ENCODE measurements around the gene PDE6B. TPM values are rescaled to one million over a fixed set of nuclear protein-coding genes. Genes with fewer than 3 reads are reported as not detected.

Gene PDE6B
- total RNA-seq, 2 donors from 2014 or later = 14.0 to 18.9 TPM

DNA sequence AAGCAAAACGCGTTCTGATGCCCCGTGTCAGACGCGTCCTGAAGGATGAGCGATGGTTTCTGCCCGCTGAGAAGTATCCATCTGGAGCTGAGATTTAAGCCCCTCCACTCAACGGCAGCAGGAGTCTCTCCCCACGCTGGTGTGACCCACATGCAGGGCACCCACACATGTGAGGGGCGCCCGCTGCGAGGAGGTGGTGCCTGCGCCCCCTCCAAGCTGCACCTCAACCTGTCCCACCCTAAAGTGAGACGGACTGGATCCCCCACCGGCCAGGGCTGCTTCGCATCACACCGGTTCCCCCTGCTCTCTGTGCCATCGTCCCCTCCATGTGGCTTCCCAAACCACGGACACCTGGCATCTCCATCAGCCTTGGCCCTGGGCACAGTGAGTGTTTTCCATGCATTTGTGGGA, 4.5 kb upstream of the PDE6B start:
- DNase-seq (no peak), ATAC-seq (replicated peaks in 1 of 2) (no peak)
- peaks cover 20% of the 10 kb centered on the region for H3K27me3 Mint-ChIP-seq (ENCODE audit: low read depth)
- no peaks in the 10 kb centered on the region for H3K36me3 Mint-ChIP-seq (ENCODE audit: insufficient read depth in 2 of 2)
- H3K4me1 Mint-ChIP-seq (ENCODE audit: low read depth) = no peaks in the 10 kb centered on the region
- H3K27ac Mint-ChIP-seq = no peak overlapping the region
- no peaks in the 10 kb centered on the region for H3K9me3 Mint-ChIP-seq
- H3K4me3 Mint-ChIP-seq = no peak overlapping the region

DNA sequence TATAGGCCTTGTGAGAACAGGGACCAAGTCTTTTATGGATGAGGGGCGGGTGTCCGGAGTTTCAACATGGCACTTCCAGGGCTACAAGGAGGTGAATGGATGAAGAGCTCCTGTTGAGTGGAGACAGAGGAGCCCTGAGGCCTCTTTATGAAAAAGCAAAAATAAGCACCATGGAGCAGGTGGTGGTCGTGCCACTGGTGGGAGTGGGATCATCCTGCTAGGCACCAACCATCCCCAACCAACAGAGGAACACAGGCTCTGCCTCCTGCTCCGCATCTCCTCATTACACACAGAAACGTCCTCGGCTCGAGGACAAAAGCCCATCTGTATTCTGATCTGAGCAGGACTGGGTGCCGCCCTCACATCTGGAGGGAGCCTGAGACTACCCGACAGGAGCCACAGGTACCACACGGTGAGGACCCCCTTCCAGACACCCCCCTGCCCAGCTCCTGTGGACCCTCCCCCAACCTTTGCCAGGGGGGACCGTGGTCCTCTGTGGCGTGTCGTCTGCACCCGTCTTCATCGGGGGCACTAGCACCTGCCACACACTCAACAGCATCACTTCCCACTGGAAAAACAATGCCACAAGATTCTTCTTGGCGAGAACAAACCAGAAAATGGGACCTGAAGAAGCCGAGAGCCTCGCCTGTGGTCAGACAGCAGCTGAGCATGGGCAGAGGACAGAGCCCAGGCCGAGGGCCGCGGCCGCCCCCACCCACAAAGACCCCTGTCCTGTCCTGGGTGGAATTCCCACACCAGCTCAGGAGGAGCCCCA, 3.9 kb upstream of the PDE6B start:
- no peak overlapping the region for H3K27ac Mint-ChIP-seq
- DNase-seq (no peak), ATAC-seq (replicated peaks in 1 of 2) (no peak)
- H3K9me3 Mint-ChIP-seq = no peaks in the 10 kb centered on the region
- H3K27me3 Mint-ChIP-seq (ENCODE audit: low read depth) = peaks cover 14% of the 10 kb centered on the region
- no peaks in the 10 kb centered on the region for H3K4me1 Mint-ChIP-seq (ENCODE audit: low read depth)
- no peaks in the 10 kb centered on the region for H3K36me3 Mint-ChIP-seq (ENCODE audit: insufficient read depth in 2 of 2)
- no peak overlapping the region for H3K4me3 Mint-ChIP-seq

DNA sequence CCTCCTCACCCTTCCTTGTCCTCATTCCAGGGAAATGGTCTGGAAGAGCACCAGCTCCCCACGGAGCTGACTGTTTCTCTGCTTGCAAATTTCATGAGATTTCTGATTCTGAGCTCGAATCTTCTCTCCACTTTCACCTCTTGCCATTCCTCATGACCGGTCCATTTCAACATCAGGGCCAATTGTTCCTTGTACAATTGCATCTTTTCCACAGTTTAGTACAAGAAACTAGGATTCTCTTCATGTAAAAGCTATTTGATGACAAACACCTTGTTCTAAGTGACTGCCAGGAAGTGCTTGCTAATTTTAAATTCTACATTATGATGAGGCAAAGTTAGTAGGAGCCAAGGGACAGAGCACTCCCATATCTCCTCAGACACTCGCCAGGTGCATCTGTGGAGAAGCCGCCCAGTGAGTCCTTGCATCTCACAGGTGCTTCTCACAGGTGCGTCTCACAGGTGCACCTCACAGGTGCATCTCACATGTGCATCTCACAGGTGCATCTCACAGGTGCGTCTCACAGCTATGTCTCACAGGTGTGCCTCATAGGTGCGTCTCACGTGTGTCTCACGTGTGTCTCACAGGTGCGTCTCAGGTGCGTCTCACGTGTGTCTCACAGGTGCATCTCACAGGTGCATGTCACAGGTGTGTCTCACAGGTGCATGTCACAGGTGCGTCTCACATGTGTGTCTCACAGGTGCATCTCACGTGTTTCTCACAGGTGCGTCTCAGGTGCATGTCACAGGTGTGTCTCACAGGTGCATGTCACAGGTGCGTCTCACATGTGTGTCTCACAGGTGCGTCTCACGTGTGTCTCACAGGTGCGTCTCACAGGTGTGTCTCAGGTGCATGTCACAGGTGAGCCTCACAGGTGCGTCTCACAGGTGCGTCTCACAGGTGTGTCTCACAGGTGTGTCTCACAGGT, 3.0 kb upstream of the PDE6B start:
- ATAC-seq (replicated peaks in 1 of 2) (no peak), DNase-seq (no peak)
- Mint-ChIP-seq H3K27me3 (ENCODE audit: low read depth) (peaks cover 13% of the 10 kb centered on the region), H3K9me3 (no peaks in the 10 kb centered on the region), H3K27ac (no peak overlapping the region), H3K4me3 (no peak overlapping the region), H3K36me3 (ENCODE audit: insufficient read depth in 2 of 2) (no peaks in the 10 kb centered on the region), H3K4me1 (ENCODE audit: low read depth) (no peaks in the 10 kb centered on the region)

DNA sequence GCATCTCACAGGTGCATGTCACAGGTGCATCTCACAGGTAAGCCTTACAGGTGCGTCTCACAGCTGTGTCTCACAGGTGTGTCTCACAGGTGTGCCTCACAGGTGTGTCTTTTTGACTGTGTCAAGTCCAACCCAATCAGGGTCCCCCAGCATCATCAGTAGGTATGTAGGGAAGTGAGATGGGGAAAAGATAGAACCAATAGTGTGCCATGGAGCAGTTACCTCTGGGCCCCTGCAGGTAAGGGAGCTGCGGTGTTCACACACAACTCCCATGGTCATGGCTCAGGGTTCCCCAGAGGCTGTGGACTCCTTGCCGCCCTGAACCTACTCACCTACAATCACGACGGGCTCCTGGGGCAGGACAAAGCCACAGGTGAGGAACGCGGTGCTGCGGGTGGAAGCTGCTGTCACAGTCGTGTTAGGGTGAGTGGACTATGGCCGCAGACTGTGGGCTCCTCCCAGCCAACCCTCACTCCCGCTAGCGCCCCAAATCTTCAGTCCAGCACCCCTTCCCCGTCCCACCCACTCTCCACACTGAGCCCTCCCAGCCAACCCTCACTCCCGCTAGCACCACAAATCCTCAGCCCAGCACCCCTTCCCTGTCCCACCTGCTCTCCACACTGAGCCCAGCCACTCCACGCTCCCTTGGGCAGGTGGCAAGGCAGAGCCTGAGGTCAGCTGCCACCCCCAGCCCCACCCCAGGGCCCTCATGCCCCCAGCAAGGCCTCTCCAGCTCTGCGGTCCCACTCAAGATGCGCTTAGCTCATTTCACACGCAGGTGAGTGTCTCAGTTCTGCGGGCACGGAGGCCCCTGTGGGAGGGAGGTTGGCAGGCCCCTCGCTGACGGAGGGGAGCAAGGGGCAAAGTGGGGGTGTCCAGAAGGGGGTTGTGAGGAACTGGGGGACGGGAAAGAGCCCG, 2.1 kb upstream of the PDE6B start:
- Mint-ChIP-seq H3K9me3 (no peaks in the 10 kb centered on the region), H3K4me3 (no peak overlapping the region), H3K36me3 (ENCODE audit: insufficient read depth in 2 of 2) (no peaks in the 10 kb centered on the region), H3K27me3 (ENCODE audit: low read depth) (peaks cover 5% of the 10 kb centered on the region), H3K4me1 (ENCODE audit: low read depth) (no peaks in the 10 kb centered on the region), H3K27ac (no peak overlapping the region)
- no peak for DNase-seq
- no peak for ATAC-seq (replicated peaks in 1 of 2)

DNA sequence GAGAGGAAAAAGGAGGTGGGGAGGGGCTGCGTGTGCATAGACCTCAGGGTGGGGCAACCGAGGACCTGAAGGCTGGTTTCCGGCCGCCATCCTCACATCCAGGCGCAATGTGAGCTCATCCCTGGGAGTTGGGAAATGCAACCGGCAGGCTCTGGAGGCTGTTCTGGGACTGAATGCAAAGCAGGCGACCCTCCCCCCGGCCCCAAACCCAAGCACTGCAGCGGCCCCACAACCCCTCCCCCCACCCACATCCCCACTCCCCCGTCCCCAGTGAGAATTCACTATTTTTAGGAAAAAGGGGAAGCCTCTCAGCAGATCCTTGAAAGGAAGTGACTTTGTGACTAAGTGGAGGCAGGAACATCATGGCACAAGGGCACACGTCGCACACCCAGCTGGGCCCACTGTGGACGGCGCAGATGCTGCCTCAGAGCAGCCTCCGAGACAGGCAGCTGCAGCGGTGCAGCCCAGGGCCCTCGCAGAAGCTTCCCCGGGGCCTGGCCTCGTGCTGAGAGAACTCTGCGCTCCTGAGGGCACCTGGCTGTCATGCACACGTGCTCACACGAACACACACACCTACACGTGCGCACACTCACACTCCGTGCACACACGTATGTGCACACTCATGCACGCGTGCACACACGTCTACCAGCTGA, 1.3 kb upstream of the PDE6B start:
- Mint-ChIP-seq H3K27ac (no peak overlapping the region), H3K9me3 (no peaks in the 10 kb centered on the region), H3K4me3 (no peak overlapping the region), H3K27me3 (ENCODE audit: low read depth) (peaks cover 5% of the 10 kb centered on the region), H3K4me1 (ENCODE audit: low read depth) (no peaks in the 10 kb centered on the region), H3K36me3 (ENCODE audit: insufficient read depth in 2 of 2) (no peaks in the 10 kb centered on the region)
- ATAC-seq (replicated peaks in 1 of 2) (no peak), DNase-seq (no peak)

DNA sequence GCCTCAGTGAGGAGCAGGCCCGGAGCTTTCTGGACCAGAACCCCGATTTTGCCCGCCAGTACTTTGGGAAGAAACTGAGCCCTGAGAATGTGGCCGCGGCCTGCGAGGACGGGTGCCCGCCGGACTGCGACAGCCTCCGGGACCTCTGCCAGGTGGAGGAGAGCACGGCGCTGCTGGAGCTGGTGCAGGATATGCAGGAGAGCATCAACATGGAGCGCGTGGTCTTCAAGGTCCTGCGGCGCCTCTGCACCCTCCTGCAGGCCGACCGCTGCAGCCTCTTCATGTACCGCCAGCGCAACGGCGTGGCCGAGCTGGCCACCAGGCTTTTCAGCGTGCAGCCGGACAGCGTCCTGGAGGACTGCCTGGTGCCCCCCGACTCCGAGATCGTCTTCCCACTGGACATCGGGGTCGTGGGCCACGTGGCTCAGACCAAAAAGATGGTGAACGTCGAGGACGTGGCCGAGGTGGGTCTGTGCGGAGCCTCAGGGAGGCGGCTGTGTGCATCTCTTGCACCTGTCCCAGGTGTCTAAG, 323 bp downstream of the PDE6B start:
- Mint-ChIP-seq H3K27ac (no peak overlapping the region), H3K27me3 (ENCODE audit: low read depth) (peaks cover 5% of the 10 kb centered on the region), H3K4me3 (no peak overlapping the region), H3K4me1 (ENCODE audit: low read depth) (no peaks in the 10 kb centered on the region), H3K9me3 (no peaks in the 10 kb centered on the region), H3K36me3 (ENCODE audit: insufficient read depth in 2 of 2) (no peaks in the 10 kb centered on the region)
- DNase-seq (no peak), ATAC-seq (replicated peaks in 1 of 2) (no peak)

DNA sequence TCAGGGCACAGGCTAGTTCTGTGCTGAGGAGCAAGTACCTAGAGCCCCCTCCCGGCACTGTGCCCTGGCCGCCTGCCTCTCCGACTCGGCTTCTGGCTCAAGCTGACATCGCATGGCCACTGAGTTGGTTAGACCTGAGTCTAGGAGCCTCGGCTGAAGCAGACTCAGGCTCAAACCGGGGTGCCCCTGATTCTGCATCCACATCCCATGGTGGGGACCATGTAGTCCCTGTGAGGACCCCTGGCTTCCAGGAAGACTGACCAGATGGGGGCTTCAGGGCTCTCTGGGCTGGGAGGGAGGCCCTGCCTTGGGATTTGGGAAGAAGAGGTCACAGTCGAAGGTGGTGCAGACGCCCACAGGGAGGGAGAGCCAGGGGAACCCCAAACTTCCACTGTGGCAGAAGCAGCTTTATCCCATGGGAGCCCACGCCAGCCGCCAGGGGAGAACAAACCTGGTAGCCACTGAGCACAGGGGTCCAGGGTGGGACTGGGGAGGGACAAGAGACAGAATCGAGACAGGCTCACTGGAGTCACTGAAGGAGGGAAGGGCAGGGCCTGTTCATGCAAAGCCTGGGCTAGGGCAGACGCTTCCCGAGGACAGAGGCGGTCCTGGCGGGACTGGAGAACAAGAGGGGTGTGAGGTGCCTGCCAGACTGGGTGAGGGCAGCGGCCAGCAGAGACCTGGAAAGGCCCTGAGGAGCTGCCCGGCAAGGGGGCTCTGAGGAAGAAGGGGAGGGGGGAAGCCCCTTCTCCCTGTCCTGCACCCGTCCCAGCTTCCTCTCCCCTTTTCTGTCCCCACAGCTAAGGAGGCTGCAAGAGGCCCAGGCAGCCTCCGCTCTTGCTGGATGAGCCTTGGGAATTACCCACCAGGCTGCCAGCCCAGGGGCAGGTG, 1.1 kb downstream of the PDE6B start:
- H3K27me3 Mint-ChIP-seq (ENCODE audit: low read depth) = peaks cover 5% of the 10 kb centered on the region
- H3K4me3 Mint-ChIP-seq = no peak overlapping the region
- no peaks in the 10 kb centered on the region for H3K4me1 Mint-ChIP-seq (ENCODE audit: low read depth)
- peaks cover 2 to 3% of the 10 kb centered on the region in 2 donors for H3K9me3 Mint-ChIP-seq
- no peaks in the 10 kb centered on the region for H3K36me3 Mint-ChIP-seq (ENCODE audit: insufficient read depth in 2 of 2)
- DNase-seq (no peak), ATAC-seq (replicated peaks in 1 of 2) (no peak)
- H3K27ac Mint-ChIP-seq = no peak overlapping the region

DNA sequence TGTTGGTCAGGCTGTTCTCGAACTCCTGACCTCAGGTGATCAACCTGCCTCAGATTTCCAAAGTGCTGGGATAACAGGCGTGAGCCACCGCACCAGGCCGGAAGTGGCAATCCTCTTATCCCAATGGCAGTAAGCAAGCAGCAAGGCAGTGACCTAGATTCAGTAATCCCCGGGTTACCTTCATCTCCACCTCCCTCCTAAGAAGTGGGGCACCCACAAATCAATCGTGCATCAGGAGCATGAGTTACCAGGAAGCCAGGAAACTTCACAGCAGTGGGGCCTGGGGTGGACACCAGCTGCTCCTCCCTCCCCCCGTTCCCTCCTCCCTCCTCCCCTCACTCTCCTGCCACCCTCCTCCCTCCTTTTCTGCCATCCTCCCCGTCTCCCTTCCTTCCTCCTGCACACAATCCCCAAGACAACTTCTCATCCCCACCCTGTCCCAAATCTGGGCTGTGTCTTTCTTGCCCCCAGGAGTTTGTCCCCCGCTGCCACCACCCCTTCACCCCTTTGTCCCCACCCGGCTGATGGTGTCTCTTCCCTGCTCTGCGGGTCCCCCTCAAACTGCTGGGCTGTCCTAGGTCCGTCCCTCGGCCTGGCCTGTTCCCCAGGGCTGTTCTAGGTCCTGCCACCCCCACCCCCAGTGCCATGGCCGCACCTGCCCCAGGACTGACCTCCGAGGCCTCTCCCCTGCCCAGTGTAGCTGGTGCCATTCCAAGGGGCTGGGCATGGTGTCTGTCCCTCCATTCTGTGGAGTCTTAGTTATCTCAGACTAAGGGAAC, 2.2 kb downstream of the PDE6B start:
- no peaks in the 10 kb centered on the region for H3K4me1 Mint-ChIP-seq (ENCODE audit: low read depth)
- no peaks in the 10 kb centered on the region for H3K36me3 Mint-ChIP-seq (ENCODE audit: insufficient read depth in 2 of 2)
- no peak for DNase-seq

DNA sequence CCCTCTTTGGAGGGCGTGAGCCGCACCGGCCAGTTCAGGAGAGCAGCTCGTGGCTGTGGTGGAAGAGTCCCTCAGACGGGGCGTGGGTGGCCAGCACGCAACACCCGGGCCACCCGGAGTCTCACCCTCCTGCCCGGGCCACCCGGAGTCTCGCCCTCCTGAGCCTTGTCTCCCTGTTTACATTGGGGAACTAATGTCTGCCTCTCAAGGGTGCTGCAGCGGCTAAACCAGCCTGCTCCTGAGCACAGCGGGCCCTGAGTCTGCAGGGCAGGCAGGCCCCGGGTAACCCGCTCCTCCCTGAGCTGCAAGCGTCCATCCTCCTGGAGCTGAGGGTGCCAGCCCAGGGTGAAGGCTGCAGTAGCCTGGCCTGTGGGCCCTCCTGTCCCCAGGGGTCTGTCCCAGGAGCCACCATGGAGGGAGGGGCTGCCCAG, 3.0 kb downstream of the PDE6B start:
- H3K4me3 Mint-ChIP-seq = no peak overlapping the region
- no peak for ATAC-seq (replicated peaks in 1 of 2)
- H3K4me1 Mint-ChIP-seq (ENCODE audit: low read depth) = no peaks in the 10 kb centered on the region
- DNase-seq = no peak
- peaks cover 4 to 12% of the 10 kb centered on the region in 2 donors for H3K9me3 Mint-ChIP-seq
- H3K36me3 Mint-ChIP-seq (ENCODE audit: insufficient read depth in 2 of 2) = no peaks in the 10 kb centered on the region
- H3K27me3 Mint-ChIP-seq (ENCODE audit: low read depth) = peaks cover 5% of the 10 kb centered on the region
- H3K27ac Mint-ChIP-seq = no peak overlapping the region

More for the DNA sequence above, 2.2 kb downstream of the PDE6B start:
- peaks cover 5% of the 10 kb centered on the region for H3K27me3 Mint-ChIP-seq (ENCODE audit: low read depth)
- H3K9me3 Mint-ChIP-seq = peaks cover 4 to 8% of the 10 kb centered on the region in 2 donors
- H3K27ac Mint-ChIP-seq = no peak overlapping the region
- no peak overlapping the region for H3K4me3 Mint-ChIP-seq
- no peak for ATAC-seq (replicated peaks in 1 of 2)

DNA sequence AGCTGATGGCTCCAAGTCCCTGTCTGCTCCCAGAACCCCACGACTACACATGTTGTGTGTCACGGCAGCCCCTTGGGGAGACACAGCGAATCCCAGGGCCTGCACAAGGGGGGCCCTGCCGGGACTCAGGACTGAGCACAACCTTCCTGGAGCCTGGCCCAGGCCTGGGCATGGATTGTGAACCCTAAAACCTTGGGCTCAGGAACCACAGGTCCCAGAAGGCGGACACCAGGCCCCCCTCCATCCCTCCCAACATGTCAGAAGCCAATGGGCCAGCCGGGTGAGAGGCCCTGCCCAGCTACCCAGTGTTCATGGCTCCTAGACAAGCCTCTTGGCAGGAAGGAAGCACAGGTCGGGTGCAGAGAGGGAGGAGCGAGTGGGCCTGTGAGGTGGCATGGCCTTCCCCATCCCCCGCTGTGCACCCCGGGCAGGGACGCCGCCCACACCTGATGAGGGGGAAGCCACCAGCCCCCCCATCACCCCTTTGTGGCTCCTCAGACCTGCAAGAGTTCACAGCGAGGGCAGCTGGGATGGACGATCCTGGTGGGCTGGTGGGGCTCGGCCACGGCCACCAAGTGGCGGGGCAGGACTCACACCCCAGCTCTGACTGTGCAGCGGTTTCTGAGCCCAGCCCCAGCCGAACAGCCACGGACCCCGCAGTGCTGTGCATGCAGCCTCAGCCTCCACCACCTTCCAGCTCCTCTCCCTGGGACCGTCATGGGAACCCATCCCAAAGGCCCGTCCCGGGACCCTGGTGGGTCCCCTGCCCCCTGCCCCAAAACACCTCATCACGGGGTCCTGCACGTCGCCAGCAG, 3.7 kb downstream of the PDE6B start:
- no peaks in the 10 kb centered on the region for H3K36me3 Mint-ChIP-seq (ENCODE audit: insufficient read depth in 2 of 2)
- ATAC-seq (replicated peaks in 1 of 2) (no peak), DNase-seq (no peak)
- peaks cover 5% of the 10 kb centered on the region for H3K27me3 Mint-ChIP-seq (ENCODE audit: low read depth)
- H3K4me3 Mint-ChIP-seq = no peak overlapping the region
- no peaks in the 10 kb centered on the region for H3K4me1 Mint-ChIP-seq (ENCODE audit: low read depth)
- peaks cover 4 to 12% of the 10 kb centered on the region in 2 donors for H3K9me3 Mint-ChIP-seq
- H3K27ac Mint-ChIP-seq = no peak overlapping the region

Data from activated T-cell treated with anti-CD3 and anti-CD28 coated beads, Interleukin-2, amount 50 U/mL, for 72 hours (primary cell).